Hippocampal formation (tissue), 2 donors: Measurements from ENCODE around the gene PGM1.

Experiments
- DNase-seq, 2 donors: peaks; one replicate each; lab custom pipeline; 2025; lab: John Stamatoyannopoulos, UW

PGM1 gene

GRCh38 chr1:63601061-63601460 lies 7.8 kb downstream of the PGM1 start:
- no peak for DNase-seq

- no peak for DNase-seq
These were observed 8.3 kb downstream of the PGM1 start for GRCh38 chr1:63601463-63601862.

- no peak for DNase-seq
These were observed 8.7 kb downstream of the PGM1 start for GRCh38 chr1:63601912-63602311.

- DNase-seq: no peak
These were observed 9.4 kb downstream of the PGM1 start for GRCh38 chr1:63602629-63603028.

- no peak for DNase-seq
These were observed 10.6 kb downstream of the PGM1 start for GRCh38 chr1:63603810-63604209.

- DNase-seq: no peak
These were observed 14.1 kb downstream of the PGM1 start for GRCh38 chr1:63607322-63607721.

- no peak for DNase-seq
These were observed 18.0 kb downstream of the PGM1 start for GRCh38 chr1:63611231-63611630.

GRCh38 chr1:63612564-63612963 lies 19.4 kb downstream of the PGM1 start:
- DNase-seq: no peak

- DNase-seq: no peak
These were observed 19.8 kb downstream of the PGM1 start for GRCh38 chr1:63612971-63613370.

GRCh38 chr1:63615768-63616420 lies 22.7 kb downstream of the PGM1 start:
- DNase-seq: peak; percentile 34 to 62

GRCh38 chr1:63617450-63617849 lies 24.2 kb downstream of the PGM1 start:
- no peak for DNase-seq

- DNase-seq: no peak
These were observed 24.8 kb downstream of the PGM1 start for GRCh38 chr1:63618011-63618410.

- DNase-seq: no peak
These were observed 26.3 kb downstream of the PGM1 start for GRCh38 chr1:63619558-63619957.

GRCh38 chr1:63620671-63621070 lies 27.5 kb downstream of the PGM1 start:
- no peak for DNase-seq

GRCh38 chr1:63621075-63621474 lies 27.9 kb downstream of the PGM1 start:
- DNase-seq: no peak

- DNase-seq: peak; percentile 3 to 9
These were observed 28.5 kb downstream of the PGM1 start for GRCh38 chr1:63621698-63622097.

GRCh38 chr1:63622849-63623566 lies 29.8 kb downstream of the PGM1 start:
- DNase-seq: no peak

GRCh38 chr1:63623952-63624351 lies 30.7 kb downstream of the PGM1 start:
- DNase-seq: no peak

- no peak for DNase-seq
These were observed 31.7 kb downstream of the PGM1 start for GRCh38 chr1:63624911-63625310.

GRCh38 chr1:63626222-63626621 lies 33.0 kb downstream of the PGM1 start:
- no peak for DNase-seq

- DNase-seq: no peak
These were observed 35.4 kb downstream of the PGM1 start for GRCh38 chr1:63628607-63629006.

GRCh38 chr1:63630238-63630637 lies 37.0 kb downstream of the PGM1 start:
- no peak for DNase-seq

GRCh38 chr1:63630666-63631065 lies 37.5 kb downstream of the PGM1 start:
- no peak for DNase-seq

- no peak for DNase-seq
These were observed 38.9 kb downstream of the PGM1 start for GRCh38 chr1:63632110-63632509.
